Osteocyte (in vitro differentiated cells): ENCODE measurements around the gene ADARB1. TPM values are rescaled to one million over a fixed set of nuclear protein-coding genes. Genes with fewer than 3 reads are reported as not detected.

Source experiments
- DNase-seq: peaks from one replicate; pipeline ENCODE4 v3.0.0; 2021; ENCODE audit warnings: mixed read lengths; ENCODE audit not compliant: unreplicated experiment; ENCODE audit errors: extremely low spot score
- H3K27ac Mint-ChIP-seq: one replicate; pipeline ENCODE4 v1.8.0; 2021; ENCODE audit warnings: mild to moderate bottlenecking, mixed read lengths; ENCODE audit not compliant: unreplicated experiment
- H3K27me3 Mint-ChIP-seq: one replicate; pipeline ENCODE4 v1.8.0; 2021; ENCODE audit warnings: mixed read lengths; ENCODE audit not compliant: unreplicated experiment
- H3K36me3 Mint-ChIP-seq: one replicate; pipeline ENCODE4 v1.8.0; 2021; ENCODE audit warnings: mixed read lengths; ENCODE audit not compliant: unreplicated experiment
- H3K4me1 Mint-ChIP-seq: one replicate; pipeline ENCODE4 v1.8.0; 2021; ENCODE audit warnings: mixed read lengths; ENCODE audit not compliant: unreplicated experiment
- H3K4me3 Mint-ChIP-seq: one replicate; pipeline ENCODE4 v1.8.0; 2021; ENCODE audit warnings: mild to moderate bottlenecking, moderate library complexity, mixed read lengths; ENCODE audit not compliant: unreplicated experiment
- H3K9me3 Mint-ChIP-seq: one replicate; pipeline ENCODE4 v1.8.0; 2021; ENCODE audit warnings: mixed read lengths; ENCODE audit not compliant: unreplicated experiment
- total RNA-seq: library from RNA; stranded (reverse); gene quantifications from 2 replicates; pipeline ENCODE4 v1.2.1, GENCODE V29; 2021
- TF ChIP-seq, protein P1 (sequence below): fragments of 200-600 bp; sonication (generic); IDR thresholded peaks from 2 replicates; pipeline ENCODE4 v1.5.0; 2021; ENCODE audit warnings: antibody characterized with exemption, mild to moderate bottlenecking, moderate library complexity

ADARB1 gene
- total RNA-seq, 1 donor from 2014 or later = 126 TPM

DNA sequence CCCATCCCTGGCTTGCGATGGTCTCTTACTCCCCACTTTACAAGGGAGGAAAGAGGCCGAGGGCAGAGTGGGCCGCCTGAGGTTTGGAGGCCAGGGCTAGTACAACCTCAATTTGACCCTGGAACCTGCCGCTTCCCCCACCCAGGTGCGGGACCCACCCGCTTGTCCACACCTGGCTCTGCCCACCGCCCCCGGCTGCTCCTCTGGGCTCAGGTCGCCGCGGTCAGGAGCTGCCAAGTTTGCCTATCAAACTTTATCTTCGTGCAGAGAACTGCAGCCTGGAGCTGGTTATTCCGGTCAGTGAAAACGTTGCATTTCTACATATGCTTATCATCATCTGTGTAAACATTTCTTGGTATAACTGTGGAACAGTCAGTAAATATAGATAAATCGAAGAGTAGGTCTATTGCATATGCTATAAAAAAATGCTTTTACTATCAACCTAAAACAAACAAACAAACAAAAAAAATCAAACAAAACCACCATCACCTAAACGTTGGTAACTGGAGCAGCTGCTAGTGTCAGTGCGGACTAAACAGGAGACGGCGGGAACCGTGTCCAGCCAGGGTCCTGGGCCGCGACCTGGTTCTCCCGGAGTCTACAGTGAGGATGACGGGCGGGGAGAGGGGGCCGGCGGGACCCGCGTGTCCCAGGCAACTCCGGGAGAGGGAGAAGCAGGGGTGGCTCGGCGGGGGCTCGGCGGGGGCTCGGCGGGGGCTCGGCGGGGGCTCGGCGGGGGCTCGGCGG is 906 bp upstream of the ADARB1 start:
- Mint-ChIP-seq H3K9me3 (no peaks in the 10 kb centered on the region), H3K36me3 (no peaks in the 10 kb centered on the region), H3K27ac (peak overlapping the region; percentile 88), H3K4me3 (peak overlapping the region; percentile 82), H3K27me3 (no peaks in the 10 kb centered on the region), H3K4me1 (peaks cover 53% of the 10 kb centered on the region)
- DNase-seq = no peak
- TF ChIP-seq, protein P1, sequence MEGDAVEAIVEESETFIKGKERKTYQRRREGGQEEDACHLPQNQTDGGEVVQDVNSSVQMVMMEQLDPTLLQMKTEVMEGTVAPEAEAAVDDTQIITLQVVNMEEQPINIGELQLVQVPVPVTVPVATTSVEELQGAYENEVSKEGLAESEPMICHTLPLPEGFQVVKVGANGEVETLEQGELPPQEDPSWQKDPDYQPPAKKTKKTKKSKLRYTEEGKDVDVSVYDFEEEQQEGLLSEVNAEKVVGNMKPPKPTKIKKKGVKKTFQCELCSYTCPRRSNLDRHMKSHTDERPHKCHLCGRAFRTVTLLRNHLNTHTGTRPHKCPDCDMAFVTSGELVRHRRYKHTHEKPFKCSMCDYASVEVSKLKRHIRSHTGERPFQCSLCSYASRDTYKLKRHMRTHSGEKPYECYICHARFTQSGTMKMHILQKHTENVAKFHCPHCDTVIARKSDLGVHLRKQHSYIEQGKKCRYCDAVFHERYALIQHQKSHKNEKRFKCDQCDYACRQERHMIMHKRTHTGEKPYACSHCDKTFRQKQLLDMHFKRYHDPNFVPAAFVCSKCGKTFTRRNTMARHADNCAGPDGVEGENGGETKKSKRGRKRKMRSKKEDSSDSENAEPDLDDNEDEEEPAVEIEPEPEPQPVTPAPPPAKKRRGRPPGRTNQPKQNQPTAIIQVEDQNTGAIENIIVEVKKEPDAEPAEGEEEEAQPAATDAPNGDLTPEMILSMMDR = no peak

DNA sequence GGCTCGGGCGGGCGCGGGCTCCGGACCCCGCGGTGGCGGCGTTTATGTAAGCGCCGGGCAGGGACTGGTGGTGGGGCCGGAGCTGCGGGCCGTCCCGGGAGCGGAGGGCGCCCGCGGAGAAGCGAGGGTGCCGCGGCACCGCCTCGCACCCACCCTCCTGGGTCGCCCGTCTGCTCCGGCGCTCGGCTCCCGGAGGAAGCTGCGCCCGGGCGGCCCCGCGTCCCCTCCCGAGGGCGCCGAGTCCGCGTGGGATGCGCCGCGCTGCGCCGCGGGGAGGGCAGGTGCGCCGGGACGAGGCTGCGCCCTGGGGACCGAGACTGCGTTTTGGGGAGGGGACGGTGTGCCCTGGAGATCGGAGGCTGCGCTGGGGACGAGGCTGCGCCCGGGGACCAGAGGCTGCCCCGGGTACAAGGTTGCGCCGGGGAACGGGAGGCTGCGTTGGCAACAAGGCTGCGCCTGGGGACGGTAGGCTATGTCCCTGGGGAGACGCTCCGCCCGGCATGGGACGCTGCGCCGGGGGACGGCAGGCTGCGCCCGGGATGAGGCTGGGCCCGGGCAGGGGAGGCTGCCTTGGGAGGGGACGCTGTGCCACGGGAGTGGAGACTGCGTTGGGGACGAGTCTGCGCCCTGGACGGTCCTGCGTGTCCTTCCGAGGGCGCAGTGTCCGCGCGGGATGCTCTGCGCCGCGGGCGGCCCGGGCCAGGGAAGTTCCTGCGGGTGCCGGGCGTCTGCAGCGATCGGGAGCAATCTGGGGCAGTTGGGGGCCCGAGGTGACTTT is 627 bp downstream of the ADARB1 start:
- Mint-ChIP-seq H3K27me3 (no peaks in the 10 kb centered on the region), H3K4me1 (peaks cover 66% of the 10 kb centered on the region), H3K36me3 (no peaks in the 10 kb centered on the region), H3K9me3 (no peaks in the 10 kb centered on the region), H3K27ac (peak overlapping the region; percentile 83), H3K4me3 (peak overlapping the region; percentile 88)
- TF ChIP-seq, protein P1 = no peak
- DNase-seq = no peak

DNA sequence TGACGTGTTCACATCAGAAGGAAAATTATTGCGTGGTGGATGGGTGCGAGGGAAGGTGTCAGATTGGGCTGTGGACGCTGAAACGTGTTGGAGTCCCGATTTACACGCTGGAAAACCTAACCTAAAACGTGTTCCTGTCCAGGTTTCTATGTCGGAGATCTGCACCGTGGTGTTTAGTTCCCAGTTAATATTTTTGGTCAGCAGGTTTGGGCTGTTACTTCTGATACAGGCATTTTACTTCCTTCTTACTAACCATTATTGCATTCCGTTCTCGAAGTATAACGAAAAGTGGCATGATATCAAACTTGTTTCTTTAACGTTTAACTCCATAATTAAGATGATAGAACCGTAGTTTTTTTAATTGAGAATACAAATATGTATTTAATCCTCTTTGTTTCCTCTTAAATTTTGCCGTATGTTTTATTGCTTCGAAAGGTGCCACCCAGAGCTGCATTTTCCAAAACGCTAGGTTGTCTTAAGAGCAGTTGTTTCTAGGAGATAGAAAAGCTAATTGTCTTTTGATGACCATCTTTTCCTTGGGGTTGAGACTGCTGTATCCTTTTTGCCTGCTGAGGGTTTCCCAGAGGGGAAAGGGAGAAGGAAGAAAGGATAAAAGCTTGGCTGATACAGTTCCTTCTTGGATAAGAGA is 1.3 kb downstream of the ADARB1 start:
- Mint-ChIP-seq H3K4me3 (peak overlapping the region; percentile 88), H3K27ac (peak overlapping the region; percentile 83)
- DNase-seq = no peak

DNA sequence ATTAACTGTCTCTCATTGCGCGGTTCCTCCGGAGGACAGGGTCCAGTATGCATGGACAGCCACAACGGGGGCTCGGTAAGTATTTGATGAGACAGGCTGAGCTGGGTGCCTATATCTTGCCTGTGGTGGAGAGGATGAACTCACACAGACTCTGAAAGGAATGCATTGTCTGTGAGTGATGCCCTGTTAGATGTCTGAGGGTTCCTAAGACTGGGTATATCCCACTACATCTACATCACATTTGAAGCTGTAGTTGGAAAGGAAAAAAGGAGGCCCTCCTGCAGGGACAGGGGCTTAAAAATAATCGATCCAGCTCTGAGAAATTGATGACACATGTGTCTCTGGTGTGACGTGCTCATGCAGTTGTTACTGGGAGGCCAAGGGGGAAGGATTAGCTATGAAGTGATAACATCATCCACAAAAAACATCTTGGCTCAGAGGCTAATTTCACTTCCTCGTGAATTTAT is 1.9 kb downstream of the ADARB1 start:
- TF ChIP-seq, protein P1 = no peak
- Mint-ChIP-seq H3K27me3 (no peaks in the 10 kb centered on the region), H3K4me1 (peaks cover 73% of the 10 kb centered on the region), H3K4me3 (peak overlapping the region; percentile 88), H3K27ac (peak overlapping the region; percentile 83), H3K36me3 (peaks cover 2% of the 10 kb centered on the region), H3K9me3 (no peaks in the 10 kb centered on the region)
- DNase-seq = no peak

More for the DNA sequence above, 1.3 kb downstream of the ADARB1 start:
- Mint-ChIP-seq H3K36me3 (no peaks in the 10 kb centered on the region), H3K27me3 (no peaks in the 10 kb centered on the region), H3K9me3 (no peaks in the 10 kb centered on the region), H3K4me1 (peaks cover 70% of the 10 kb centered on the region)
- TF ChIP-seq, protein P1 = no peak

DNA sequence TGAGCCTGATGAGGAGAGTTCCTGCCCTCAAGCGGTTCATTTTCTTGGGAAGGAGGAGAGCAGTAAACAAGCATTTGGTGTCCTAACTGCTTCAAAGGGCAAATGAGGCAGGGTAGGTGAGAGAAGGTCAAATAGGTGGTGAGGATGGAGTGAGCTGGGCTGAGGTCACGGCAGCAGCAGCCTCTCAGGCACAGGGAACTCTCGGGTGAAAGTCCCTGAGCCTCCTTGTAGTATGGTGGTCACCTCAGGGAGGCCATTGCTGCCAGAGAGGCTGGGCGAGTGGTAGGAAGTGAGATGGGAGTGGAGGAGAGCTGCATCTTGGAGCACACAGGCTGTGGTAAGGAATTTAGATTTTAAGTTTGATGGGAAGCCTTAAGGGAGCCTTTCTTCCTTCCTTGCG is 4.0 kb downstream of the ADARB1 start:
- H3K4me3 Mint-ChIP-seq = peak overlapping the region; percentile 30
- TF ChIP-seq, protein P1 = no peak

More for the DNA sequence above, 4.0 kb downstream of the ADARB1 start:
- Mint-ChIP-seq H3K27ac (peak overlapping the region; percentile 24), H3K9me3 (no peaks in the 10 kb centered on the region), H3K36me3 (peaks cover 13% of the 10 kb centered on the region), H3K4me1 (peaks cover 65% of the 10 kb centered on the region), H3K27me3 (no peaks in the 10 kb centered on the region)
- no peak for DNase-seq
